OCI-LY1 (cell line): ENCODE results near the gene DDX24.

Experiments
- CTCF ChIP-seq: fragments of 200-600 bp; sonication (generic), shearing (Covaris generic); IDR thresholded peaks from 2 replicates; pipeline ENCODE4 v1.5.1; 2017; ENCODE audit warnings: mild to moderate bottlenecking, antibody characterized with exemption, low read length, moderate library complexity, mixed read lengths
- EZH2 ChIP-seq: fragments of 200-600 bp; sonication (generic), shearing (Covaris generic); IDR thresholded peaks from 2 replicates; pipeline ENCODE4 v1.8.0; 2017; ENCODE audit warnings: borderline replicate concordance, mixed run types, mild to moderate bottlenecking, antibody characterized with exemption, low read length, moderate library complexity, mixed read lengths

- TF ChIP-seq CTCF (no peak), EZH2 (no peak)
Measured at GRCh38 chr14:94029671-94030203, 51.3 kb downstream of the DDX24 start.
